Pancreas (tissue), 10 donors: ENCODE data around the gene MTHFSD. TPM values are rescaled to one million over a fixed set of nuclear protein-coding genes. Genes with fewer than 3 reads are reported as not detected.

Source experiments
- ATAC-seq, 4 donors: fragments of 200-7000 bp; cut with Tn5 transposase; one replicate each; pipeline versions ENCODE4 v1.8.0 to v1.9.1; 2020; ENCODE audit warnings: mild to moderate bottlenecking in 4 of 4, moderate library complexity in 4 of 4
- DNase-seq, 6 donors: peaks; one replicate each; pipeline ENCODE4 v3.0.0-alpha.2; 2020
- FAIRE-seq: peaks from 2 replicates; lab custom pipeline; 2012; peaks lifted over from hg19 to GRCh38; lab: Jason Lieb, UNC
- H3K27ac ChIP-seq, 4 donors: fragments of 200-600 bp; sonication (generic); 1 replicate in 3 of 4; 2 replicates in 1 of 4; pipeline versions ENCODE4 v1.5.0 to v1.8.0; 2020
- H3K27me3 ChIP-seq, 4 donors: fragments of 200-600 bp; one replicate each; pipeline ENCODE4 v1.8.0; 2021
- H3K36me3 ChIP-seq, 3 donors: fragments of 200-600 bp; sonication (generic) in 1 of 3; one replicate each; pipeline versions ENCODE4 v1.5.0 to v1.8.0; 2020 to 2021
- H3K4me1 ChIP-seq, 3 donors: fragments of 200-600 bp; one replicate each; pipeline ENCODE4 v1.8.0; 2021
- H3K4me3 ChIP-seq, 4 donors: fragments of 200-600 bp; sonication (generic) in 2 of 4; one replicate each; pipeline versions ENCODE4 v1.5.0 to v1.8.0; 2020 to 2021
- H3K9me3 ChIP-seq, 4 donors: fragments of 200-600 bp; one replicate each; pipeline ENCODE4 v1.8.0; 2021
- CTCF ChIP-seq, 4 donors: fragments of 200-600 bp; sonication (generic) in 3 of 4; IDR thresholded peaks; one replicate each; pipeline versions ENCODE4 v1.5.0 to v1.8.0; 2021; ENCODE audit warnings: antibody characterized with exemption in 4 of 4
- WGBS, 2 donors: extraction: QIAGEN DNeasy Blood & Tissue Kit; methylation state at CpG; one replicate each; pipeline ENCODE4 v1.1.7; 2013; 5-methylcytosine and 5-hydroxymethylcytosine counted together
- intact Hi-C, 3 donors: fragments of 100-400 bp; cut with DNase I; formaldehyde crosslinking; loops; one replicate each; pipeline versions ENCODE4 v1.11.1 to v1.14.2; 2022
- polyA plus RNA-seq, 2 donors: library from polyadenylated mRNA; stranded (reverse); fragments of 200-250 nt; gene quantifications; one replicate each; pipeline ENCODE4 v1.2.3, GENCODE V29; 2013
- total RNA-seq, 6 donors: library from RNA; stranded (reverse); fragmentation: NEBNext Ultra II Directional in 4 of 6; extraction: Animal tissue kit (Norgen Biotek cat#: 25700) in 4 of 6; gene quantifications; one replicate each; pipeline versions ENCODE4 v1.2.1 to v1.2.4, GENCODE V29; 2021 to 2023
- donor health status: healthy with polysubstance abuse.
- donor health status: DM: no; HTN: no; CAD: no; lungs with moderate emphysema.
- donor health status: DM: no; HTN: no; CAD: no.
- donor health status: control.
- donor health status: control.
- donor health status: Bipolar disorder and iron deficiency.
- donor health status: DM: yes; HTN: yes; CAD: no.
- donor health status: DM: no; HTN: no; CAD: no.
- donor health status: DM: no; HTN: no; CAD: no.
- donor health status: DM: yes; HTN: yes; CAD: no.

MTHFSD gene
- total and polyA plus RNA-seq, 8 donors: 7.3 to 17.6 (median 10.4) TPM

- H3K4me1 ChIP-seq: peaks cover 0 to 6% (median 0%) of the 10 kb centered on the region in 3 donors
- H3K36me3 ChIP-seq: no peaks in the 10 kb centered on the region
- 3% methylated on average over 69 to 116 of the region's 116 CpGs for WGBS, 2 donors
- H3K4me3 ChIP-seq: no peak overlapping the region
- DNase-seq (peak in 2 of 6 donors; percentile 63 to 66), ATAC-seq (no peak), FAIRE-seq (no peak)
- no peak overlapping the region for H3K27ac ChIP-seq
- intact Hi-C loops: loop anchor here in 2 of 3 donors (5.0 to 10.0 kb wide), 2 partner anchors 709 to 717 kb away; no protein-coding TSS in a partner anchor
- TF ChIP-seq CTCF (IDR thresholded peaks at IDR 0.05): no peak
- H3K9me3 ChIP-seq: no peaks in the 10 kb centered on the region
- peaks cover 0 to 62% (median 20%) of the 10 kb centered on the region in 4 donors for H3K27me3 ChIP-seq
Measured at GRCh38 chr16:86567701-86568581, 12.9 kb upstream of the MTHFSD start.

GRCh38 chr16:86566966-86567700 lies 12.1 kb upstream of the MTHFSD start:
- TF ChIP-seq CTCF (IDR thresholded peaks at IDR 0.05): no peak
- intact Hi-C loops: loop anchor here in 2 of 3 donors (5.0 to 10.0 kb wide), 2 partner anchors 710 to 718 kb away; no protein-coding TSS in a partner anchor
- peaks cover 0 to 6% (median 0%) of the 10 kb centered on the region in 3 donors for H3K4me1 ChIP-seq
- DNase-seq (no peak), ATAC-seq (no peak), FAIRE-seq (no peak)
- no peaks in the 10 kb centered on the region for H3K9me3 ChIP-seq
- peak overlapping the region in 1 of 4 donors; percentile 32 for H3K4me3 ChIP-seq
- 2 to 3% methylated on average over 55 to 88 of the region's 88 CpGs for WGBS, 2 donors
- H3K27ac ChIP-seq: no peak overlapping the region
- peaks cover 0 to 56% (median 20%) of the 10 kb centered on the region in 4 donors for H3K27me3 ChIP-seq
- no peaks in the 10 kb centered on the region for H3K36me3 ChIP-seq

- peak; percentile 53 to 75 (median 63) for DNase-seq
- H3K9me3 ChIP-seq: no peaks in the 10 kb centered on the region
- peaks cover 0 to 50% (median 20%) of the 10 kb centered on the region in 4 donors for H3K27me3 ChIP-seq
- intact Hi-C loops: loop anchor here in 2 of 3 donors (5.0 to 10.0 kb wide), 2 partner anchors 711 to 718 kb away; no protein-coding TSS in a partner anchor
- peaks cover 0 to 6% (median 0%) of the 10 kb centered on the region in 3 donors for H3K4me1 ChIP-seq
- H3K27ac ChIP-seq: no peak within 1 kb of the TSS
- no peaks in the 10 kb centered on the region for H3K36me3 ChIP-seq
- ATAC-seq: peak in 3 of 4 donors; percentile 40 to 55 (median 54)
- 3 to 4% methylated on average over 30 of the region's 30 CpGs for WGBS, 2 donors
- H3K4me3 ChIP-seq: peak within 1 kb of the TSS in 1 of 4 donors; percentile 32
- FAIRE-seq: no peak
- TF ChIP-seq CTCF (IDR thresholded peaks at IDR 0.05): no peak
Measured at GRCh38 chr16:86566601-86566965, 11.5 kb upstream of the MTHFSD start, which contains the start of gene FOXC2. Gene FOXC2, plus strand, starts transcription at chr16:86566829. Its CDS starts 507 bp downstream, at chr16:86567336.

GRCh38 chr16:86565644-86566511 lies 10.8 kb upstream of the MTHFSD start:
- no peak overlapping the region for H3K27ac ChIP-seq
- DNase-seq (no peak), FAIRE-seq (no peak), ATAC-seq (no peak)
- TF ChIP-seq CTCF (IDR thresholded peaks at IDR 0.05): no peak
- H3K9me3 ChIP-seq: no peaks in the 10 kb centered on the region
- 5 to 7% methylated on average over 40 to 53 of the region's 53 CpGs for WGBS, 2 donors
- peaks cover 0 to 44% (median 20%) of the 10 kb centered on the region in 4 donors for H3K27me3 ChIP-seq
- no peaks in the 10 kb centered on the region for H3K36me3 ChIP-seq
- H3K4me1 ChIP-seq: peaks cover 0 to 6% (median 0%) of the 10 kb centered on the region in 3 donors
- intact Hi-C loops: loop anchor here in 2 of 3 donors (5.0 to 10.0 kb wide), 2 partner anchors 711 to 719 kb away; no protein-coding TSS in a partner anchor
- H3K4me3 ChIP-seq: peak overlapping the region in 1 of 4 donors; percentile 32
